HL-60 (cell line): ENCODE results near the gene JPT2.

Experiments
- CTCF ChIP-seq: IDR thresholded peaks from one replicate; pipeline ENCODE4 v1.5.1; 2011; ENCODE audit warnings: low read length, control low read depth, inconsistent platforms; ENCODE audit not compliant: insufficient read depth
- POLR2AphosphoS5 ChIP-seq: IDR thresholded peaks from 2 replicates; pipeline ENCODE4 v1.6.1; 2012; ENCODE audit warnings: low read depth

GRCh38 chr16:1632638-1632970, 45.5 kb upstream of the JPT2 start:
- TF ChIP-seq CTCF (no peak), POLR2AphosphoS5 (no peak)
